NOMO-1 treated with dmso at 0.1 percent for 144 hours (cell line): Measurements from ENCODE around the gene AIDA.
"Not testable (repeated sequence)": the region's sequence is repeated elsewhere in the genome, so short reads cannot be mapped to it uniquely, and the experiment has no call there.

Source experiments
- DNase-seq: peaks from one replicate; lab custom pipeline; 2025; ENCODE audit not compliant: unreplicated experiment; lab: John Stamatoyannopoulos, UW

AIDA gene, protein sequence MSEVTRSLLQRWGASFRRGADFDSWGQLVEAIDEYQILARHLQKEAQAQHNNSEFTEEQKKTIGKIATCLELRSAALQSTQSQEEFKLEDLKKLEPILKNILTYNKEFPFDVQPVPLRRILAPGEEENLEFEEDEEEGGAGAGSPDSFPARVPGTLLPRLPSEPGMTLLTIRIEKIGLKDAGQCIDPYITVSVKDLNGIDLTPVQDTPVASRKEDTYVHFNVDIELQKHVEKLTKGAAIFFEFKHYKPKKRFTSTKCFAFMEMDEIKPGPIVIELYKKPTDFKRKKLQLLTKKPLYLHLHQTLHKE

DNA sequence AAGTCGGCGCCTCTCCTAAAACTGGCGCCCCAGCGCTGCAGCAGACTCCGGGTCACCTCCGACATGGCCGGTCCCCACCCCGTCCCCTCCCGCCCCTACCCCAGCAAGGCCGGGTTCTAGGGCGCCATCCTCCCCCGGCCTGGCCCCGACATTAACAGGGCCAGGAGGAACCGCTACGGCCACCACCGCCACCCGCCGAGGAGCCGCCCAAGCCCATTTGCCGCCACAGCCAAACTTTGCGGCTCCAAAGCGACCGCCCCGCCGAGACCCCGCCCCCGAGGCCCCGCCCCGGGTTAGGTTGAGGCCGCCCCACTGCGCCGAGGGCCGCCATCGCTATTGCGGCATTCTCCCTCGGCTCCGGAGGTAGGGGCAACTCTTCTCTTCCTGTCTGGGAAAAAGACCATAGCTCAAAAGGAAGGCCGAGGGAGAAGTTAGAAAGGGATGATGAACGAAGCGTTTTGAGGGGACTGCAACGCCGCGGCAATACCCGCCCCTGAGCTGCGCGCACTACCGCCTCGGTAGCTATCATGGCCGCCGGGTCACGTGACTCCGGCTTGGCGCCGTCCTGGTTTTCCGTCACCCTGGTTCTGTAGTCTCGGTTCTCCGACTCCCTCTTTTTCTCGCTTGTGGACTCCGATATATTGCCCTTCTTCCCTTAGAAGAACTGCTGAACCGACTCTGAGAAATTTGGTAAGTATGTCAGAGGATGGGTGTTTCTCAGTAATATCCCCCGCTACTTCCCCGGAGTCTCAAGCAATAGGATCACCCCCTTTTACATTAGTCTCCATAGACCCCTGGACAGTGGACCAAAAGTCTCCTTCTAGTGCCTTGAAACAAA, at the start of gene AIDA, which contains the start of gene BROX:
AIDA (minus strand) TSS at position 239 of the 838 bp plus-strand sequence; CDS start at position 65, 174 bp downstream.
BROX (plus strand) TSS at position 312 of the 838 bp plus-strand sequence. CDS start 3,136 bp downstream, outside the sequence.
- DNase-seq, result peak; percentile 76

DNA sequence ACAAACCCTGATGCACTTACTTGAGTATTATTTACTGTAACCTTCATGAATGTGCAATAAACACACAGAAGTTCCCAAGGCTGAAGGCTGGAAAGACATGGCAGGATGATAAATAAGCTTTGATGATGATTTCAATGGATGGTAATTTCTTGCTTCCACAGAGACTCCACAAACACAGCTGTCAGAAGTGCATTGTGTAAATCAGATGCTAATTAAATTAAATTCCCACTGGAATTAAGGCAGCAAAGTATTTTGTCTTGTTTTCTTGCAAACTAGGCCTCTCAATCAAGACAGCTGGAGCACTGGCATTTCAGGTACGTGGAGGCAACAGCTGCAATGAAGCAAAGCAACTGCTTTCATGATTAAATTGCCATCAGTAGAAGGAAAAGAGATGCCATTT, 48.8 kb upstream of the AIDA start:
- DNase-seq, result no peak

DNA sequence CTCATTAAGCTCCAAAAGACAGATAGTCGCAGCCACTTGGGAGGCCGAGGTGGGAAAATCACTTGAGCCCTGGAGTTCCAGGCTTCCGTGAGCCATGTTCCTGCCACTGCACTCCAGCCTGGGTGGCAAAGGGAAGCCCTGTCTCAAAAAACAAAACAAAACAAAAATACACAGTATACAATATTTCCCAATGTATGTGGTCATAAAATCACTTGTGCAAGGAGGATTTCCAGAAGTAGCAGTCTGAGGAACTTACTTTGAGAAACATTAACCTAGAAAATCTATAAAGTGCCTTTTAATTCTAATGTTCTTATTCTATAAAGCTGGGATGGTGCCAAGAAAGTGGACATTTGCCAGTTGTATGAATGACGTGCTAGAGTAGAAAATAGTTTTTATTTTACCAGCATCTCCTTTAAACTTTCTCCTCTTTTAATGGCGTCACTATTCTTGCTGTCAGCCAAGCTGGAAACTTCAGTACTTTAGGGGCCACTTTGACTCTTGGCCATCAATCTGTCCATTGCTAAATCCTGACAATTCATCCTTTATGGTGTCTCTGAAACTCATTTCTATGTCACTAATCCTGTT, 47.3 kb upstream of the AIDA start:
- no peak for DNase-seq

DNA sequence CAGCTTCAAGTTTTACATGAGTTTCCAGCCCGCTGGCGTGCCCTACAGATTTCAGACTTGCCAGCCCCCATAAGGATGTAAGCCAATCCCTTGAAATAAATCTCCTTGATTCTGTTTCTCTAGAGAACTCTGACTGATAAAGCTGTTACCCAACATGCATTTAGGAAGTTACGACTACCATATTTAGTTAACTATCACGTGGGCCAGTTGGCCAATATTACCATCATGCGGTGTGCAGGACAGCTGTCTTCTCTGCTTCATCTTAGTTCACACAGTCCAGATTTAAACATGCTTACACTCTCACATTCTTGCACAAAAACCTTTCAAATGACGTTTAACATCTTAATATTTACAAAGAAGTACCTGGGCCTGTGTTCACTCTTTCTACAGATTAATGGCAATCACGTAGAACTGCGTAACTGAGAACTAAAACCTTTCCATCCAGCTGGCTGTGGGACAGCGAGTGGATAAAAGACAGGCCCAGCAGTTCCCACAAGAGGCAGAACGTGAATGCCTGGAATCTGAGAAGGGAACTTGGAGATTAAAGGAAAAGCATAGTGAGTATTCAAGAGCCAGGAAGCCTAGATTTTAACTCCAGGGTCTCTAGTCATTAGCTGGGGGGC, 45.5 kb upstream of the AIDA start:
- DNase-seq, result no peak

DNA sequence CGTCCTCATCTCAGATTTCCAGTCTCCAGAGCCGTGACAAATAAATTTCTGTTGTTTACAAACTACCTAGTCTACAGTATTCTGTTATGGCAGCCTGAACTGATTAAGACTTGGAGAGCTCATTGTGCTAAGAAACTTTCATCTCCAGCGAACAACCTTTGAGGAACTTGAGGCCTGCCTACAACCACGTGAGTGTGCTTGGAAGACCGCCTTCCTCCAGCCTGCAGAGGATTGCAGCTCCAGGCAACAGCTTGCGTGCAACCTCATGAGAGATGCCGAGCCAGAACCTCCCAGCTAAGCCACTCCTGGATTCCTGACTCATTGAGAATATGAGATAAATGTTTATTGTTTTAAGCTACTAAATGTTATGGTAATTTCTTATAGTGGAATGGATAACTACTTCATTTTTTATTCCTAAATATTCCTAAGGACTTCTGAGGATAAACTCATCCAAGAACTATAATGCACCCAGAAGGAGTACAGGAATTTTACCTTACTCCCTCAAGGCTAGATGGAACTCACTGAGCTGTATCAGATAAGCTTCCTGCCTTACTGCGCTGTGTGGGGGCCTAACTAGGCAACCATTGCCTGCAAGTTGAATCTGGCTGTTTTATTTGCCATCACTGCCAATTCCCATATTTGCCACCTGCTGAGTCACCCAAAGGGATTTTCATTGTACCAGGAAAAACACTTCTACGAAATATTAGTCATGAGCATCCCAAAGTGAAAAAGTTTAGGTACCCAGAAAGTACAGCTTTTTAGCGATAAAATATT, 42.3 kb upstream of the AIDA start:
- DNase-seq, result no peak

DNA sequence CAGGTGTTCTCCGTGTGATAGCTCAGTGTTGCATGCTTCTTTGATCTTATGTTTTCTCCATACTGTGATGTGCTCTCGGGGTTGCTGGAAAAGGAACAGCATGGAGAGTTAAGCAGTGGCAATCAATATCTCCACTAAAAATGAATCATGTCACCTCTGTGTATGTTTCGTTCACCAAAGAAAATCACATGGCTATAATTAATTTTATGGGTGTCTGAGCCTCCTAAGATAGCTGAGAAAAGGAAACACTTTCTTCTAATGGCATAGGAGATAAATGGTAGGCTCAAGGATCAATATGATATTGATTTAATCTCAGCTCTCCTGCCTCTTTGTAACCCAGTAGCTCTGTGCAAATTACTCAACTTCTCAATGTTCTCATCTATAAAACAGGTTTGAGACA, 39.0 kb upstream of the AIDA start:
- DNase-seq, result no peak

DNA sequence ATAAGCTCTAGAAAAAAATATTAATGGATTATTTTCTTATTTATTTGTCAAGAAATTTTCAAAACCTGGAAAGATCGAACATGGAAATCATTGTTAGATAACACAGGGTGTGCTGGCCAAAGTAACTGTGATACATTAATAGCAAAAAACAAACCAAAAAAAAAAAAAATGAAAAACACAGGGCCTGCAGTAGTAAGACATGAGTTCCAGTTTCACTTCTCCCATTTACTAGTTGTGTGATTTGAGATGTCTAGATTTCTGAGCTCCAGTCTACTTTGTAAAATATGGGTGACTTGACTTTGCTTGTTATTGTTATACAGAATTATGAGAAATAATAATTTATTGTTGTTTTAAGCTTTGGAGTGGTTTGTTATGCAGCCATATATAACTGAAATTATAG, 38.4 kb upstream of the AIDA start:
- DNase-seq, result no peak

DNA sequence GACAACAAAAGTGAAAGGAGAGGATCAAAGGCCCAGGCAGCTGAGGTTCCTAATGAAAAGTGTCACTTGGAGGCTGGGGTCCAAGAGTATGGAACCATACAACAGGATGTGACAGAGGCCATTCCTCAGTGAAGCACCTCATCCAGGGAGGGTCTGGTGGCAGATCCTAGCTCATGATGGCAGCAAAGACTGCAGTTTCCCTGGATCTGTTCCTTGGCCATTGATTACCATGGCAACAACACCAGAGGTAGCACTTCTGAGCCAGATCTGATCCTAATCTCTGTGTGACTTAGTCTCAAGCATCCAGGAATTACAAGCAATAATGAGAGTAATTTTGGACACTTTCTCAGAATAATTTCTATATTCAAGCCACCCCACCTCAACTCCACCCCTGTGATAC, 37.6 kb upstream of the AIDA start:
- no peak for DNase-seq

DNA sequence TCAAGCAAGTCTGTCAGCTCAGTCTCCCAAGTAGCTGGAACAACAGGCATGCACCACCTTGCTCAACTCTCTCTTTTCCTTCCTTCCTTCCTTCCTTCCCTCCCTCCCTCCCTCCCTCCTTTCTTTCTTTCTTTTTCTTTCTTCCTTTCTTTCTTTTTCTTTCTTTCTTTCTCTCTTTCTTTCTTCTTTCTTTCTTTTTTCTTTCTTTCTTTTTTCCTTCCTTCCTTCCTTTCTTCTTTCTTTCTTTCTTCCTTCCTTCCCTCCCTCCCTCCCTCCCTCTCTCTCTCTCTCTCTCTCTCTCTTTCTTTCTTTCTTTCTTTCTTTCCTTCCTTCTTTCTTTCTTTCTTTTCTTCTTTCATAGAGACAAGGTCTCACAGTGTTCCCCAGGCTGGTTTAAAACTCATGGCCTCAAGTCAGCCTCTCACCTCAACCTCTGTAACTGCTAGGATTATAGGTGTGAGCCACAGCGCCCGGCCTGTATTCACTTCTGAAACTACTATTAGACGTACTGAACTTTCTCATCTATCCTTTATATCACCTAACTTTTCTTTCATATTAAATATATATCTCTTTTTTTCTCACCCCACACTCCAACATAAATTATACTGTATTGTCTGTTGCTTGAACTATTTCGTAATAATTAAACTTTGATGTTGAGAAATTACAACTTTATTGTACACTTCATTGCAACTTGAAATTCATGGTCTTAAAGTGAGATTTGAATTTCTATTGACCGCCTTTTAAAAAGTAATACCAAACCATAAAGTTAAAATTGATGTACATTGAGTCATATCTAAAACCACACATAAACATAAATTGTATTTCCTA, 29.6 kb upstream of the AIDA start:
- not testable (repeated sequence) for DNase-seq

DNA sequence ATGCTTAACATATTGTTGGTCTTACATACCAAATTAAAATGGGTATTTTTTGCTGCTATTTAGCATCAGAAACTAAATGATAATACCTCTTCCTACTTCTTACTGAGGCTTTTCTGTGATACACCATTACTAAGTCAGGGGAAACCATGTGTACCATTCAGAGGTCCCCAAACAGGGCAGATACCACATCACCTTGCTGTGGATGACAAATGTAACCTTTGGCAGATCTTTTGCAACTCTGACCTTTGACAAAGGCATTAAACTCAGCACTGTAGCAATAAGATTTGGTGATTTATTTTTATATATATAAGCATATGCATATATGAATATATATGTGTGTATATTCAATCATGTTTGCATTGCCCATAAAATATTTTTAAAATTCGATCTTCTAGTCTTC, 27.6 kb upstream of the AIDA start:
- no peak for DNase-seq

DNA sequence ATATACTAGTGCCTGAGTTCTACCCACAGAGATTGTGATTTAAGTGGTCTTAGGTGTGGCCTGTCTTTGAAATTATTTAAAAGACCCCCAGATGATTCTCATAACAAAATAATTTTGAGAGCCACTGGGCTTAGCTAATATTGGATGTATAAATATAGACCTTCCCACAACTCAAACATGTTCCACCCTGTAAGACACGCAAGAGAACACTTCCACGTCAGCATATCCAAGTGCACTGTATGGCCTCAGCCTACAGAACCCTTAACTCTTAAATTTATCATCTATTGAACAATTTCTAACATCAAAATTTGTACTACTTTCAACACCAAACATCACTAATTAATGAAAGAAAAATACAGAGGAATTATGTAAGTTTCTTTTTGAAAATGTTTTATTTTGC, 27.2 kb upstream of the AIDA start:
- DNase-seq, result no peak

DNA sequence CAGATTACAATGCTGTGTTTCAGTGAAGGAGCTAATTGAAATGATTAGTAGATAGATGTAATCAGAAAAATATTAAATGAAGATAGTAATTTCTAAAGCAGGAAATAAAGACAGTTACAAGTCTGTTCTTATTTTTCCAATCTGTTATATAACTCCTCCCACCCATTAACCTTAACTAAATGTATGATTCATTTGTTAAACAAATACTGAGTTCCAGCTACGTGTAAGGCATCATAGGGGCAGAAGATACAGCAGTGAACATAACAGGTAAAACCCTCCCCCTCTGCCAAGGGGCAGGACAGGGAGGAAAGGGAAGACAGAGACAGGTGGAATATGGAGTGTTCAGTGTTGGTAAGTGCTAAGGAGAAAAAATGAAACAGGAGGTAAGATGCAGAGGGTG, 24.7 kb upstream of the AIDA start, which contains the start of gene FAM177B:
FAM177B (plus strand) TSS at position 231 of the 400 bp plus-strand sequence. CDS start 9,344 bp downstream, outside the sequence.
- no peak for DNase-seq

DNA sequence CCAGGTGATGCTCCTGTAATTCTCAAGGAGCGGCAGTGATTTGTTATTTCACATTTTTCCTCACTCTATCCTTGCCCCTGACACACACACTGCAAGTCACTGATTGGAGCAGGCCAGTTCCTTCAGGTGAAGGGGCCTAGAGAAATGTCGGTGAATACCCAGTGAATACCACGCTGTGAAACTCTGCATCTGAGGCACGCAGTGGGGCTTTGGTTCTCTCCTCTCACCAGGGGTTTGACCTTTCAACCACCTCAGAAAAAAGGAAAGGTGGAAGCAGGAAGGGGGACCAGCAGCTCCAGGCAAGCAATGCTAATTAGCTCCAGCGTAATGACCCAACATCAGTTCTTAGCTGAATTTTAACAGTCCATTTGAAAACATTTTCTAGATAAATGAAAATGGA, 24.2 kb upstream of the AIDA start:
- no peak for DNase-seq

DNA sequence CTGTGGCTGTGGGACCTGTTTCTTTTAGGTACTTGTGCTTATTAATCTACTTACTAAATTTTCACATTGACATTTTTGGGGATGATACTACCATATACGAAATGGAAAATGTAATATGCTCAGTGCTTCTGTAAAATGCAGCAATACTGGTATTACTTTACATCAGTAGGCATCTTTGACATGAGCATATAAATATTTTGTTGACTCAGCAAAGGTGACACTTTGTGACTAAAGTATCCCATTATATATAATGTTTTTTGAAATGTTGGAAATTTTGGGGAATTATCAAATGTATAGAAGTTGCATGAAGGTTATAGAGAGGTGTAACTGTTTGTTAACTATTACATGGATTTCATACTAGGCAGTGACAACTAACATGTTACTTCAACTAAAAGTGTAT, 22.4 kb upstream of the AIDA start:
- no peak for DNase-seq

DNA sequence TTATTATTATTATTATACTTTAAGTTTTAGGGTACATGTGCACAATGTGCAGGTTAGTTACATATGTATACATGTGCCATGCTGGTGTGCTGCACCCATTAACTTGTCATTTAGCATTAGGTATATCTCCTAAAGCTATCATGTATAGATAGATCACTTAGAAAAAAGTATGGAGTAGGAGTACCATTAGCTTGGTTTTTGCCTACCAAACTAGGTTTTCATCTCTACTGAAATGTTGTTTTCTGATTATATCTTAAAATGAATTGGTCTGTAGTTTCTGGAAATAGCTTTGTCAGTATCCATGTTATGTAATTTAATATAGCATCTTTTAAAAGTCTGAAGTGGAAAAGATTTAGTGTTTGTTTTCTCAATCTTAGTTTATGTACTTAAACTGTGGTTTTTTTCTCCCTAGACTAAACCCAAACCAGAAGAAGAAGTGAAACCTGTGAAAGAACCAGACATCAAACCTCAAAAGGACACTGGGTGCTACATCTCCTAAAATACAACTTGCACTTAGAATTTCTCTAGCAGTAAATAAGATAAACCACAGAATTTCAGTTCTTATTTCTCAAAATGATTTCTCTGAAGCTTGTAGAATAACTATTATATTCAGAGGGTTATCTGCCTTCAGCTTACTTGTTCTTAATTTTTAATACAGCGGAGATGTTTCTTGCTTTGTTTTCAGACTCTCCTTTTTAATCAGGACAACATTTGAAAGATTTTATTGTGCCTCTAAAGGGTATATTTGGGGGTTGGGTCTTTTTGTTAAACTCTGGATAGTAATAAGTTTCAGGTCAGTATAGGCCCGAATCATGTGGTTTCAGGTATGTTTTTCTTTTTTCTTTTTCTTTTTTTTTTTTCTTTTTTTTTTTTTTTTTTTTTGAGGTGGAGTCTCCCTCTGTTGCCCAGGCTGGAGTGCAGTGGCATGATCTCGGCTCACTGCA, 20.2 kb upstream of the AIDA start:
- peak; percentile 56 for DNase-seq

DNA sequence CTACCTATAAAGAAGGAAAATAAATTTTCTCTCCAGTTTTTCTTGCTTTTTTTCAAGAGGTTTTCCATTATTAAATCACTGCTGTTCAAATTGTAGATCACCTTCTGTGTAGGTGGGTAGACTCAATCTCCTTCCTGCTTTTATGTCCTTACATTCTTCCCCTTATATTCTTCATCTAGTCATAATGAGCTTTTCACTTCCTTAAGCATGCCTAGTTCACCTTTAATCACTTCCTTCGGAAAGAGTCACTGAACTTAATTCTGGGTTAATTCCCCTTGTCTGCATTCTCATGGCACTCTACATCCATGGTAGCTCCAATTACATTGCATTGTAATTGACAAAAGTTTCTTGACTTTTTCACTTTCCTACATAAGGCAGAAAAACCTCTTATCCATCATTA, 18.6 kb upstream of the AIDA start:
- DNase-seq, result no peak

DNA sequence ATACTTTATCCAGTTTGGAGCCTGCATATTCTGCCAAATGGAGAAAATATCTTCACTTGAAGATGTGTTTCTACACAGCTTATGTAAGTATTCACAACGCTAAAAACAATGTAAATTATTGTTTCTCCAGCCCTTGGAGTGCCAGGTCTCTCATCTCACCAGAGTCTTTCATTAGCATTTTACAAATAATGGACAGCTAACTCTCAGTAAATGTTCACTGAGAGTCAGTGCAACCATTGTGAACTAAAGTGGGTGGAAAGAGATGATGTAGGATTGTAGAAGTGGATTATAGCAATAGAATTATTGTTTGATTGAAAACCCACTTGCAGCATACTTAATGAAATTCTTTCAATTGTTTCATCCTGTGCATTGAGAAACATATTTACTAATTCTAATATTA, 16.5 kb upstream of the AIDA start:
- no peak for DNase-seq

DNA sequence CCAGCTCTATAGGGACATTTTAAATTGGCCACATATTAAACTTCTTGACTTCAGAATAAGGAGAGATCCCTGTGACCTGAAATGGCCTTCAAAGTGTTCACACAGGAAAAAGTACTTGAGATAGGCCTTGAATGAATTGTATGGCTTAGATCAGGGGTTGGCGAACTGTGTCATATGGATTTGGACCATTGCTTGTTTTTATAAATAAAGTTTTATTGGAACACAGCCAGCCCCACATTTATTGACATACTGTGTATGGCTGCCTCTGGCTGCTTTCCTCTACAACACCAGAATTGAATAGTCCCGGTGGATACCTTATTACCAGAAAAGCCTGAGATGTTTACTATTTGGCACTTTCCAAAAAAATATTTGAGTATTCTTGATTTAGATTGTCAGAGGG, 4.1 kb upstream of the AIDA start:
- DNase-seq, result no peak
